Measurements from ENCODE around the gene ERBB4. TPM values are rescaled to one million over a fixed set of nuclear protein-coding genes. Genes with fewer than 3 reads are reported as not detected.

Gene ERBB4
- total RNA-seq, 1 experiment from 2014 or later = 0.04 TPM

DNA sequence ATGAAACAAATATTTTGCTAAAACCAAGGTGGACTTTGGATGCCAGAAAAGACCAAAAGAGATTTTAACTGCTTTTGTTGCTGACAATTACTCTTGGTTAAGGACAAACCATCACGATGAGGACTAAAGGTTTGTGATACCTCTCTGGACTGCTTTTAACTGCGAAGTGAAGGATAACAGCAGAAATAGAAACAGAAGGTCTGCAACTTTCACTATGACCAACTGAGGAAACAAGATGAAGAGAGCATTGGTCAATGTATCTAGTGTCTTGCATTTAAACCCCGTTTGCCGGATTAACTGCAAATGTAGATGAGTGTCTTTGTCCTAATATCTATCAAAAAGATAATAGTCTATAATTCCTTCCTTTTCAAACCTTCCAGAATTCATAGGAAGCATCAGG is 541.7 kb downstream of the ERBB4 start:
- no peak overlapping the region for H3K27ac Mint-ChIP-seq
- no peaks in the 10 kb centered on the region for H3K79me1 ChIP-seq (ENCODE audit: insufficient read depth, low read depth, low read length, poor library complexity, severe bottlenecking)
- H3T11ph ChIP-seq (ENCODE audit: low read length) = no peak overlapping the region
- H3K9me3 ChIP-seq (ENCODE audit: control insufficient read depth, low read depth, low read length) = no peaks in the 10 kb centered on the region
- H3K4ac ChIP-seq (ENCODE audit: low read depth, low read length) = no peak overlapping the region
- no peak overlapping the region for H3K9ac ChIP-seq (ENCODE audit: extremely low read depth, insufficient read length, low read length)
- no peaks in the 10 kb centered on the region for H3K4me1 Mint-ChIP-seq
- no peak overlapping the region for H2BK15ac ChIP-seq (ENCODE audit: low read depth, low read length)
- no peaks in the 10 kb centered on the region for H3K4me1 ChIP-seq (ENCODE audit: insufficient read depth, low read length)
- no peak overlapping the region for H4K91ac ChIP-seq (ENCODE audit: insufficient read length, low read depth, low read length)
- no peak overlapping the region for H2BK5ac ChIP-seq (ENCODE audit: insufficient read length, low read length)
- WGBS (ENCODE audit: extremely low coverage, insufficient read length, low lambda C conversion rate) = no CpG with 5 or more reads among the region's 4 CpGs
- no peak overlapping the region for H2BK120ac ChIP-seq (ENCODE audit: low read depth, low read length, poor library complexity, severe bottlenecking)
- no peak overlapping the region for H4K8ac ChIP-seq (replicated peaks; ENCODE audit: insufficient read length, low read depth, low read length)
- H3K27me3 Mint-ChIP-seq (ENCODE audit: low read depth) = no peaks in the 10 kb centered on the region
- H3K56ac ChIP-seq (ENCODE audit: insufficient read length, low read depth, low read length) = no peak overlapping the region
- H2BK12ac ChIP-seq (ENCODE audit: insufficient read length, low read depth, low read length) = no peak overlapping the region
- no peaks in the 10 kb centered on the region for H3K79me2 ChIP-seq (ENCODE audit: insufficient read depth, low read length)
- no peak overlapping the region for H2AK5ac ChIP-seq (ENCODE audit: insufficient read length, low read length)
- H3K27me3 ChIP-seq (ENCODE audit: insufficient read depth, low read length) = no peaks in the 10 kb centered on the region
- no peaks in the 10 kb centered on the region for H3K9me3 Mint-ChIP-seq
- no peak overlapping the region for H3K27ac ChIP-seq (ENCODE audit: insufficient read length, low read depth, low read length)
- H2AFZ ChIP-seq (ENCODE audit: low read length) = no peak overlapping the region
- TF ChIP-seq, protein P1, sequence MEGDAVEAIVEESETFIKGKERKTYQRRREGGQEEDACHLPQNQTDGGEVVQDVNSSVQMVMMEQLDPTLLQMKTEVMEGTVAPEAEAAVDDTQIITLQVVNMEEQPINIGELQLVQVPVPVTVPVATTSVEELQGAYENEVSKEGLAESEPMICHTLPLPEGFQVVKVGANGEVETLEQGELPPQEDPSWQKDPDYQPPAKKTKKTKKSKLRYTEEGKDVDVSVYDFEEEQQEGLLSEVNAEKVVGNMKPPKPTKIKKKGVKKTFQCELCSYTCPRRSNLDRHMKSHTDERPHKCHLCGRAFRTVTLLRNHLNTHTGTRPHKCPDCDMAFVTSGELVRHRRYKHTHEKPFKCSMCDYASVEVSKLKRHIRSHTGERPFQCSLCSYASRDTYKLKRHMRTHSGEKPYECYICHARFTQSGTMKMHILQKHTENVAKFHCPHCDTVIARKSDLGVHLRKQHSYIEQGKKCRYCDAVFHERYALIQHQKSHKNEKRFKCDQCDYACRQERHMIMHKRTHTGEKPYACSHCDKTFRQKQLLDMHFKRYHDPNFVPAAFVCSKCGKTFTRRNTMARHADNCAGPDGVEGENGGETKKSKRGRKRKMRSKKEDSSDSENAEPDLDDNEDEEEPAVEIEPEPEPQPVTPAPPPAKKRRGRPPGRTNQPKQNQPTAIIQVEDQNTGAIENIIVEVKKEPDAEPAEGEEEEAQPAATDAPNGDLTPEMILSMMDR (conservative IDR thresholded peaks at IDR 0.05) = no peak
- no peaks in the 10 kb centered on the region for H4K20me1 ChIP-seq (ENCODE audit: control insufficient read depth, insufficient read depth, insufficient read length)
- H3K4me2 ChIP-seq (ENCODE audit: insufficient read depth, insufficient read length, low read length) = no peak overlapping the region
- no peak overlapping the region for H4K5ac ChIP-seq (ENCODE audit: insufficient read length, low read depth, low read length)
- no peak overlapping the region for H3K18ac ChIP-seq (ENCODE audit: insufficient read length, low read depth, low read length)
- no peak overlapping the region for H3K4me3 Mint-ChIP-seq
- H3K23me2 ChIP-seq (ENCODE audit: insufficient read length, low read depth, low read length, poor library complexity, severe bottlenecking) = no peaks in the 10 kb centered on the region
- H3K36me3 Mint-ChIP-seq (ENCODE audit: insufficient read depth in 1 of 3, low read depth in 3 of 3) = no peaks in the 10 kb centered on the region
- no peak overlapping the region for H2BK20ac ChIP-seq (ENCODE audit: low read depth, low read length, poor library complexity, severe bottlenecking)
- no peak for DNase-seq
- no peak overlapping the region for H3K14ac ChIP-seq (ENCODE audit: insufficient read depth, low read length)
- no peak overlapping the region for H3K23ac ChIP-seq (ENCODE audit: insufficient read length, low read depth, low read length)

Data from H9 (cell line).